HFF-Myc (cell line): ENCODE data around the gene MYD88.

Source experiments
- DNase-seq: peaks from one replicate; pipeline ENCODE4 v3.0.0-alpha.2; 2011; ENCODE audit warnings: low read depth; ENCODE audit errors: extremely low read depth
- H3K4me3 ChIP-seq: replicated peaks from 2 replicates; pipeline ENCODE4 v1.5.1; 2011; ENCODE audit warnings: low read depth, mild to moderate bottlenecking, control low read depth, low read length
- CTCF ChIP-seq: IDR thresholded peaks from 2 replicates; pipeline ENCODE4 v1.5.1; 2012; ENCODE audit warnings: mild to moderate bottlenecking, low read depth, low read length, control low read depth; ENCODE audit errors: missing control alignments

The MYD88 gene

GRCh38 chr3:38139652-38140051, 1.2 kb downstream of the MYD88 start:
- H3K4me3 ChIP-seq, result peak overlapping the region; percentile 80
- no peak for TF ChIP-seq CTCF
- no peak for DNase-seq

GRCh38 chr3:38140326-38141172, 2.1 kb downstream of the MYD88 start:
- no peak overlapping the region for H3K4me3 ChIP-seq
- no peak for TF ChIP-seq CTCF
- DNase-seq, result no peak

- no peak for TF ChIP-seq CTCF
- DNase-seq, result no peak
- H3K4me3 ChIP-seq, result no peak overlapping the region
Observed at GRCh38 chr3:38141173-38141951, 2.9 kb downstream of the MYD88 start.

GRCh38 chr3:38141952-38142273, 3.5 kb downstream of the MYD88 start:
- H3K4me3 ChIP-seq, result no peak overlapping the region
- TF ChIP-seq CTCF, result no peak
- no peak for DNase-seq

- no peak for DNase-seq
Observed at GRCh38 chr3:38142959-38143358, 4.5 kb downstream of the MYD88 start.

GRCh38 chr3:38143511-38143910, 5.0 kb downstream of the MYD88 start:
- H3K4me3 ChIP-seq, result no peak overlapping the region
- TF ChIP-seq CTCF, result no peak
- DNase-seq, result no peak

More at GRCh38 chr3:38142959-38143358, 4.5 kb downstream of the MYD88 start:
- no peak for TF ChIP-seq CTCF
- H3K4me3 ChIP-seq, result no peak overlapping the region
